ENCODE data around the gene PLPPR3. TPM values are rescaled to one million over a fixed set of nuclear protein-coding genes. Genes with fewer than 3 reads are reported as not detected.
A peak's percentile ranks its signal among the peaks of the same experiment; 100 is the strongest.

The PLPPR3 gene
- total and polyA plus RNA-seq, 9 of the 15 experiments (the other 6 are each of a cell fraction or from before 2014, with no cell fraction given) = 0.01 to 48.2 (median 8.6) TPM

- TF ChIP-seq ZFP36 (IDR thresholded peaks at IDR 0.05; ENCODE audit: low read depth, low read length, partially characterized antibody) = peak; percentile 89
- no peak for TF ChIP-seq ZBTB49 (CRISPR knock-in tag; IDR thresholded peaks at IDR 0.05; ENCODE audit: borderline replicate concordance)
- TF ChIP-seq SMARCB1 (IDR thresholded peaks at IDR 0.05; ENCODE audit: insufficient read length, low read depth) = no peak
- peak; percentile 42; the same call in 1 of the 2 replicates for TF ChIP-seq NFIC (IDR thresholded peaks at IDR 0.05)
- 0 out of 4 replicates have a peak, but pooled peaks have one; percentile 16 to 38 for TF ChIP-seq HDAC1 (IDR thresholded peaks at IDR 0.05)
- peak; percentile 57 for TF ChIP-seq TCF3 (CRISPR knock-in tag; IDR thresholded peaks at IDR 0.05)
- TF ChIP-seq ZBTB9 (CRISPR knock-in tag; IDR thresholded peaks at IDR 0.05) = no peak
- TF ChIP-seq ZNF175 (CRISPR knock-in tag; IDR thresholded peaks at IDR 0.05; ENCODE audit: low read depth) = no peak
- TF ChIP-seq ZBTB34 (CRISPR knock-in tag; IDR thresholded peaks at IDR 0.05) = no peak
- TF ChIP-seq MCM5 (IDR thresholded peaks at IDR 0.05; ENCODE audit: low read depth) = no peak
- TF ChIP-seq SMAD3 (CRISPR knock-in tag; conservative IDR thresholded peaks at IDR 0.05) = no peak
- no peak for TF ChIP-seq ZNF165 (CRISPR knock-in tag; IDR thresholded peaks at IDR 0.05; ENCODE audit: borderline replicate concordance)
- TF ChIP-seq TSC22D4 (tag; IDR thresholded peaks at IDR 0.05) = no peak
- 0 out of 2 replicates have a peak, but pooled peaks have one; percentile 25 for TF ChIP-seq PTBP1 (IDR thresholded peaks at IDR 0.05; ENCODE audit: low read depth, low read length)
- TF ChIP-seq L3MBTL2 (IDR thresholded peaks at IDR 0.05) = no peak
- no peak for TF ChIP-seq MEIS2 (IDR thresholded peaks at IDR 0.05; ENCODE audit: partially characterized antibody)
- no peak for TF ChIP-seq RBM15 (IDR thresholded peaks at IDR 0.05; ENCODE audit: insufficient read depth, low read length)
- TF ChIP-seq POLR2G (IDR thresholded peaks at IDR 0.05; ENCODE audit: low read depth, low read length) = 0 out of 2 replicates have a peak, but pooled peaks have one; percentile 31
Measured at GRCh38 chr19:831407-832369, 9.9 kb upstream of the PLPPR3 start (continued).

Data from K562 (cell line).